GM19463 (cell line): ENCODE data around the gene AHCTF1.

Experiments
- ATAC-seq: cut with Tn5 transposase; IDR thresholded peaks from one replicate; pipeline ENCODE4 v1.9.1; 2021; ENCODE audit warnings: mild to moderate bottlenecking, moderate library complexity; ENCODE audit not compliant: unreplicated experiment

AHCTF1 gene, protein sequence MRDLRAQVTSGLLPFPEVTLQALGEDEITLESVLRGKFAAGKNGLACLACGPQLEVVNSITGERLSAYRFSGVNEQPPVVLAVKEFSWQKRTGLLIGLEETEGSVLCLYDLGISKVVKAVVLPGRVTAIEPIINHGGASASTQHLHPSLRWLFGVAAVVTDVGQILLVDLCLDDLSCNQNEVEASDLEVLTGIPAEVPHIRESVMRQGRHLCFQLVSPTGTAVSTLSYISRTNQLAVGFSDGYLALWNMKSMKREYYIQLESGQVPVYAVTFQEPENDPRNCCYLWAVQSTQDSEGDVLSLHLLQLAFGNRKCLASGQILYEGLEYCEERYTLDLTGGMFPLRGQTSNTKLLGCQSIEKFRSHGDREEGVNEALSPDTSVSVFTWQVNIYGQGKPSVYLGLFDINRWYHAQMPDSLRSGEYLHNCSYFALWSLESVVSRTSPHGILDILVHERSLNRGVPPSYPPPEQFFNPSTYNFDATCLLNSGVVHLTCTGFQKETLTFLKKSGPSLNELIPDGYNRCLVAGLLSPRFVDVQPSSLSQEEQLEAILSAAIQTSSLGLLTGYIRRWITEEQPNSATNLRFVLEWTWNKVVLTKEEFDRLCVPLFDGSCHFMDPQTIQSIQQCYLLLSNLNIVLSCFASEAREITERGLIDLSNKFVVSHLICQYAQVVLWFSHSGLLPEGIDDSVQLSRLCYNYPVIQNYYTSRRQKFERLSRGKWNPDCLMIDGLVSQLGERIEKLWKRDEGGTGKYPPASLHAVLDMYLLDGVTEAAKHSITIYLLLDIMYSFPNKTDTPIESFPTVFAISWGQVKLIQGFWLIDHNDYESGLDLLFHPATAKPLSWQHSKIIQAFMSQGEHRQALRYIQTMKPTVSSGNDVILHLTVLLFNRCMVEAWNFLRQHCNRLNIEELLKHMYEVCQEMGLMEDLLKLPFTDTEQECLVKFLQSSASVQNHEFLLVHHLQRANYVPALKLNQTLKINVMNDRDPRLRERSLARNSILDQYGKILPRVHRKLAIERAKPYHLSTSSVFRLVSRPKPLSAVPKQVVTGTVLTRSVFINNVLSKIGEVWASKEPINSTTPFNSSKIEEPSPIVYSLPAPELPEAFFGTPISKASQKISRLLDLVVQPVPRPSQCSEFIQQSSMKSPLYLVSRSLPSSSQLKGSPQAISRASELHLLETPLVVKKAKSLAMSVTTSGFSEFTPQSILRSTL (N-terminal part only)

DNA sequence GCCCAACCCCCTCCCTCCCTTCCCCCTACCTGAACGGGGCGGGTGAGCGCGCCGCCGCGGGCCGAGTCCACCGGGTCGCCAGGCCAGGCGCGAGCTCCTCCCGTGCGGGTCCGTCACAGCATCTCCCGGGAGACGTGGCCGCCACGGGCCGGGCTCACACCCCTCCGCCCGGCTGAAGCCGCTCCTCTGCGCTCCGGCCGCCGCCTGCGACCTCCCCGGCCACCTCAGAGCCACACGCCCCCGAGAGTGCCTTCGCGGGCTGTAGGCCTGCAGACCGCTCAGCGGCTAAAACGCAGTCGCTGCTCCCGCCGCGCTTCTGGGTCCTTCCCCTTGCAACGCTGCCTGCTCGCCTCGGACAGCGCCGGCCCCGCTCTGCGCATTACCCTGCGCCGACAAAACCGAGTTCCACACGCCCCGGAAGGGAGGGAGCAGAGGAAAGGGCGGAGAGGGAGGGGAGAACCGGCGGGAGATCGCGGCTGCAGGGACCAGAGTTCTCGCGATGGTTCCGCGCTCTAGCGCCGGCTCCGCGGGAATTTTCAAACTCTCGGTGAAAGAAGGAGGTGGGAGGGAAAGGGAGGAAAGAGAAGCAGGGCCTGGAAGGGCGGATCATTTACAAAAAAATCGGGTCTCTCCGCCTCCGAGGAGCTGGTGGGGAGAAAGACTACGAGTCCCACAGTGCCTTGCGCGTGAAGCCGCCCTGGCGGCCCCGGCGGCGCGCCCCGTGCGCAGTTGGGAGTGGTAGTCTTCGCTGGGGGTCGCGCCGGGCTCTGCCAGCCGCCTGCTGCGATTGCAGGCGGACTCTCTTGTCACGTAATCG, at the start of gene AHCTF1:
TSS of gene AHCTF1 (minus strand) at position 400 of the 817 bp plus-strand sequence. CDS start 13,578 bp downstream, outside the sequence.
- peak; percentile 86 for ATAC-seq

DNA sequence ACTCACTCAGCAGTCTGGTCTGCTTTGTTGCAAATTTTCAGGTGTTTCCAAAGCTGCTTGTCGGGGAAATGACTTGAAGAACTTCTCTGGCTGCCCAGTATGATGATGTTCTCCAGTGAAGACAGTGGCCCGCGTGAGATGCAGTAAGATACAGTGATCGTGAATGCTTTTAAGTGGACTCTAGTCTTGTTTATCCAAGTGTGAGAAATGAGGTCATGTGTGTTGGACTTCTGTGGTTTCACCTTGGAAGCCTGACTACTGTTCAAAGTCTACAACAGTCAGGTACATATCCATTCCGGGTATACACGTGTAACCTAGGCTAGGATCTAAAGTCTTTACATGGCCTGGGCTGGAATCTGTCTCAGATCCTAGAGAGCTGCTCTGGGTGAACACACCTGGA, 47.0 kb upstream of the AHCTF1 start:
- no peak for ATAC-seq

DNA sequence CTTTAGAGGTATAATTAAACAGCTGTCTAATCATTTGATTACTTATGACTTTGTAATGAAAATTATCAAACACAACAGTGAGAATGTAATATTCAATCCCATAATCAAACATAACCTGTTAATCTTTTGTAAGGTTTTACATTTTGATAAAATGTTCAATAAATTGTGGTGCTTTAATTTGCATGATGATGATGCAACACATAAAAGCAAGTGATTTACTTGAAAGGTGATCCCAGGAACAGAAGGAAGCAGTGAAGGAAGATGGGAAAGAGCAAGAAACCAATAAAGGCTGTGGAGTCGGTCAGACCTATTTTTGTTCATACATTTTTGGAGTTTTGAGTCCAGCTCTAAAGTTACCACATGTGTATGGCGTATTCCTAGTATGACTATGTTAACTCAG, 46.5 kb upstream of the AHCTF1 start:
- ATAC-seq = no peak

DNA sequence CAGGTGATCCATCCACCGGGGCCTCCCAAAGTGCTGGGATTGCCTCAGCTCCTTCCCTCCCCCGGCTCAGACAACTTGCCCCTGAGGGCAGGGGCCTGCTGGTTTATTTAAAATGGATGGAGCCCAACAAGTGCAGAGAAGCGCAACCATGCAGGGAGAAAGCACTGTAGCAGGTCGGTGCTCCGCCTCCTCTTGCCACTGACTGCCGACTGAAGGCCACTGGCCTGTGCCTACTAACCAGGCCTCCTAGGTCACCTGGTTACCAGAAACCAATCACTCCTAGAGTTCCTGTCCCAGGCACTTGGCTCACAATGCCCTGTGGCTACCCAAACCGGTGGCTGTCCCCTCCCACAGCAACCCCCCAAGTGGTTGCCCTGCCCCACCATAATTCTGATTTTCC, 40.2 kb upstream of the AHCTF1 start:
- ATAC-seq = no peak

DNA sequence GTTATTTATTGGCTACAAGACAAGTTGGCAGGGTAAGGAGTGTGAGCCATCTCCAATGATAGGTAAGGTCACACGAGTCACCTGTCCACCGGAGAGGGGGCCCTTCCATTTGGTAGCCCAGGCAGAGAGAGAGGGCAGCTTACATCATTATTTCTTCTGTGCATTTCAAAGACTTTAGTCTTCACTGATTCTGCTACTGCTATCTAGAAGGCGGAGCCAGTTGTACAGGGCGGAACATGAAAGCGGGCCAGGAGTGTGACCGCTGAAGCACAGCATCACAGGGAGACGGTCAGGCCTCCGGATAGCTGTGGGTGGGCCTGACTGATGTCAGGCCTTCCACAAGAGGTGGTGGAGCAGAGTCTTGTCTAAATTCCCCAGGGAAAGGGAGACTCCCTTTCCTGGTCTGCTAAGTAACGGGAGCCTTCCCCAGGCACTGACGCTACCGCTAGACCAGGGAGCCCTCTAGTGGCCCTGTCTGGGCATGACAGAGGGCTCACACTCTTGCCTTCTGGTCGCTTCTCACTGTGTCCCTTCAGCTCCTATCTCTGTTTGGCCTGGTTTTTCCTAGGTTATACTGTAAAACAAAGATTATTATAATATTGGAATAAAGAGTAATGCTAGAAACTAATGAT, 39.5 kb upstream of the AHCTF1 start:
- ATAC-seq = no peak

DNA sequence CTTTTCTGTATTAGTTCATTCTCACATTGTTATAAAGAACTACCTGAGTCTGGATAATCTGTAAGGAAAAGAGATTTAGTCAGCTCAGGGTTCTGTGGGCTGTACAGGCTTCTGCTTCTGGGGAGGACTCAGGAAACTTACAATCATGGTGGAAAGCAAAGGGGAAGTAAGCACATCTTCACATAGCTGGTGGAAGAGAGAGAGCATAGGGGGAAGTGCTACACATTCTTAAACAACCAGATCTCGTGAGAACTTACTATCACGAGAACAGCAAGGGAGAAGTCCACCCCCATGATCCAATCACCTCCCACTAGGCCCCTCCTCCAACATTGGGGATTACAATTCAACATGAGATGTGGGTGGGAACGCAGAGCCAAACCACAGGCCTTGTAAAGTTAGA, 37.9 kb upstream of the AHCTF1 start:
- no peak for ATAC-seq

DNA sequence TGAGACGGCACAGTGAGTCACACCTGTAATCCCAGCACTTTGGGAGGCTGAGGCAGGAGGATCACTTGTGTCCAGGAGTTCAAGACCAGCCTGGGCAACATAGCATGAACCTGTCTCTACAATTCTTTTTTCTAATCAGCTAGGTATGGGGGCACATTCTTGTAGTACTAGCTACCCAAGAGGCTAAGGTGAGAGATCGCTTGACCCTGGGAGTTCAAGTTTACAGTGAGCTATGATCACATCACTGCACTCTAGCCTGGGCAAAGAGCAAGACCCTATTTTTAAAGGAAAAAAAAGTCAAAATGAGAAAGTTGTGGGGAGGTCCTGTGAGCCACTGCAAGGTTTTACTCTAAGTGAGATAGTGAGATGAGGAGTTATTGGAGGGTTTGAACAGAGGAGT, 34.8 kb upstream of the AHCTF1 start:
- no peak for ATAC-seq

DNA sequence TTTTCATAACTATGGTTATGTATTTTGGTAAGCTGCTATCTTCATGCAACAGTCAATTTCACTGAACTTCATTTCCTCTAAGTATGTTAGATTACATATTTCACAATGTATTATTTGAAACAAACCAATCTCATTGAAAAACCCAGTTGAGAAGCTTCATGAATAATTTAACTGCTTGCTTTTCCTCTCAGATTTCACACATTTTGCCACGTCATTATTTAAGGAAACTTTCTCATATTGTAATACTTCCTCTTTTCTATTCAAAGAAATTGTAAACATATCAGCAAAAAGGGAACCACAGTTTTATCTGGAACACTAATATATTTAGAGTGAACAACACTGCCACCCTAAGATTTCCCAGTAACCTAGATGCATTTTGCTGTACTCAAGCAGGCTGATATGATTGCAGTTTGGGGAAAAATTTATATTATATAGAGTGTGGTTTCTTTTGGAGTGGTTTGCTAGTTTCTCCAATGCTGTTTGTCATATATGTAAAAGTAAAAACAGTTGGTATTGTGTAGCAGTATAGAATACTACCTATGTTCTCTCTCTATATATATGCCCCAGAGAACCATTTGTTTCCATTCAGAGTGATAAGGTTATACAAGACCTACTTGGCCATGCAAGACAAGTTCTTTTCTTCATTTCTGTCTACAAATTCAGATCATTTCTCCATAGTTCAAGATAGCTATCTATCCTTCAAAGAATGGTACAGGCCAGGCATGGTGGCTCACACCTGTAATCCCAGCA, 28.4 kb upstream of the AHCTF1 start:
- ATAC-seq = no peak

DNA sequence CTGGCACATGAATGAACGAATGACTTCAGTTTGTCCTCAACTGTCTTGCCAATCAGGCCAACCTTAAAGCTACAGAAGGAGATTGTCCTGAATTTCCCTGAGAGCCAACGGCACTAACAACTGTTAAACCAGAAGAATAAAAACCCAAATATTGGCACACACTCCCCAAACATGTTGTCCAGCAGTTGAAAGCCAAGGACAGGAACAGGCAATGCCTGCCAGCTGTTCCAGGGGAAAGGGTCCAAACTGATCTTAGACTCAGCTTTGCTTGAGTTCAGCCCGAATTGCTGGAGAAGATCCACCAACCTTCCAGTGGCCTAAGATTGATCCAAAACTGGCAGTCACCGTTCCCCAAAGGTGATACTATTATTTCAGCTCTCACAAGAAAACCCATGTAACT, 22.4 kb upstream of the AHCTF1 start:
- ATAC-seq = no peak

DNA sequence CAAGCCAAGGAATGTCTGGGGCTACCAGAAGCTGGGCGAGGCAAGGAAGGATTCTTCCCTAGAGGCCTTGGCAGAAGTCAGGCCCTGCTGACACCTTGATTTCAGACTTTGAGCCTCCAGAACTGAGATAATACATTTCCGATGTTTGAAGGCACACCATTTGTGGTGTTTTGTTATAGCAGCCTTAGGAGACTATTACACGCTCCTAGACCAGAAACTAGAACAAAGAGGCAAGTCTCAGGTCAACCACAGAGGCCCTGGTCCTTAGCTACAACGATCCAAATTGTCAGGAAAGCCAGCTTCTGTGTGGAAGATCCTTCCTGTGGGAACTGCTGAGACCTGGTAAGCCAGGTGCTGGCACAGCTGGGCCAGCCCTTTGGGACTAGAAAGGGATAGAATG, 19.7 kb upstream of the AHCTF1 start:
- no peak for ATAC-seq

DNA sequence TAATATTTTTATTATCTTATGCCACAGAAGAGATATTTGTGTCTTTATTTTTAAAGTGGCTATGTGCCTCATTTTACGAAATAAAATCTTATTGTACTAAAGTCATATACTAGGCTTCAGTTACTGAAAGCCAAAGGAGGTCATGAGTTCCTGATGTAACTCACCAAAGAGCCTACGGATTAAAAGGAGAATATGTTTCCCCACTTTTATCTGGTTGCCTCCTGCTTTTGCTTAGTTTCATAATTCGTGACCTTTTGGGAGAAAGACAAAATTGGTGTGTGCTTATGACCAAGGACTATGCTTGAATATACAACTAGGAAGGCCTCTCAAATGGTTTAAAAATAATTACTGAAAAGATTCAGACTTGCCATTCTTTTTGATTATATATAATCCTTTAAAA, 18.2 kb upstream of the AHCTF1 start:
- no peak for ATAC-seq

DNA sequence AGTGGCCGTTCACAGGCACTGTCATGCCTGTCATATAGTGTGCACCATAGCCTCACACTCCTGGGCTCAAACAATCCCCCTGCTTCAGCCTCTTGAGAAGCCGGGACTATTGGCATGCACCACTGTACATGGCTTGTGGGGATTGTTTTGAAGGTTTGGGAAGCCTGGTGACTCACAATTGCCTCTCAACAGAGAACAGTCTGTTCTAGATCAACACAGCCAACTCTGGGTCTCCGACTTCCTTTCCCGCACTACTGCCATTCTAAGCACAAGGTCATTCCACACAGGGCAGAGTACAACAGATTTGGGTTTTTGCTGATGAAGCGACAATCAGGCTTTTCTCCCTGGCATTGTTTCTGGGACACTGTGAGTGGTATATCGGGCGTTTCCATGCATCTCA, 15.5 kb upstream of the AHCTF1 start:
- no peak for ATAC-seq

DNA sequence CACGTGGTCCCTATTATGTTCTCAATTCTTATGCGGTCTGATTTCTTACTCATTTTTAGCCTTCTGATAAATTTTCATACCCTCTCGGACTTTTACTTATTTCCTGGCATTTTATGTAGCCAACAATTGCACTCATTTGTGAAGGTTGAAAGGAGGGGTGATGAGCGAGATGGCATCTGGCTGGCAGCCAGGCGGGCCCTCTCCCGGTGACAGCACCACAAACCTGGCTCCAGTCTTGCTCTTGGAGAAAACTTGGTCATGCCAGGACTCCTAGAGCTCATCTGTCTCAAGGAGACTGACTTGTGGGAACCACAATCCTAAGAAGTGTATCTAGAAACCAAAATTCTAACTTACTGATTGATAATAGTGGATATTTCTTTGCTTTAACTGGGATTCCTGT, 14.6 kb upstream of the AHCTF1 start:
- no peak for ATAC-seq

DNA sequence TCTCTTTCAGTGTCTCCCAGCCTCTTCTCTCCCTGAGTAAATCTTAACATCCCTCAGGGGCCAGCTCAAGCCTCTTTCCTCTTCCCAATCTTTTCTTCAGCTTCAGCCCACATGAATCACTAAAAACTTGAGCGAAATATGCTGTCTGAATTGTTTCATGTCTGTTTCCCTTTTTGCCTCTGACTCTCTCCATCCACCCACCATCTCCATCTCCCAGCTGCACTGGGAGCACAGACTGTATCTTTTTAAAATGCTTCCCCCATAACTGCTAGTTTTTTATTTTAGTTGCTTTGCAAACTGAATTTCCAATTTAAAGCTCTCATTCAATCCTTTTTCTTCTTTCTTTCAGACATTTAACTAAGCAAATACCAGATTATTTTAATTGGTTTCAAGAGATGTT, 3.0 kb upstream of the AHCTF1 start:
- no peak for ATAC-seq

DNA sequence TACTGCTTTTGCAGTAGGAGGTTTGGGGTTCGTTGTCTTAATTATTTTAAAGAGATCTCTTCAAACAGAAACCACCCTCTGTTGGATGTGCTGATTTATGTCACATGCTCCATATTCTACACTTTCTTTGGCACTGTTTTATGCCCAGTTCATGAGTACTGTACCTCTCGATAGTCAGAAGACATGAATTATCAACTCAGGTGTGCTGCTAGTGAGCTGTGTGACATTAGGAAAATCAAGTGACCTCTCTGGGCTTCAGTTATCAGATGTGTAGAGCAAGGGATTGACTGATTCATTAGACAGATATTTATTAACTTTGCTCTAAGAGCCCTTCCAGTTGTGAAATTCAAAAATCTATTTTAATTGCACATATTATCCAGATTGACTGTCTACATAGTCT, 2.1 kb upstream of the AHCTF1 start:
- ATAC-seq = no peak

DNA sequence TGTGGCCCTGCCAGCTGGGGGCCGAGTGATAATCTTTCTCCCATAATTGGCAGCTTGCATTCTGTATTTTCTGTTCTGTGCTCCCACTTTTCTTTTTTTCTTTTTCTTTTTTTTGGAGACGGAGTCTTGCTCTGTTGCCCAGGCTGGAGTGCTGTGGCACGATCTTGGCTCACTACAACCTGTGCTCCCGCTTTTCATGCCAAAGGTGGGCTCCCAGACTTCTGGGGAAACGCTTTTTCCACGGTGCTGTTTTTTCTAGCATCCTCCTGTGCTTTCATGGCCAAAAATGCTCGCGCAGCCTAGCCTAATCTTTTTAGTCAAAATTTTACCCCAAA, 585 bp upstream of the AHCTF1 start:
- ATAC-seq = no peak

DNA sequence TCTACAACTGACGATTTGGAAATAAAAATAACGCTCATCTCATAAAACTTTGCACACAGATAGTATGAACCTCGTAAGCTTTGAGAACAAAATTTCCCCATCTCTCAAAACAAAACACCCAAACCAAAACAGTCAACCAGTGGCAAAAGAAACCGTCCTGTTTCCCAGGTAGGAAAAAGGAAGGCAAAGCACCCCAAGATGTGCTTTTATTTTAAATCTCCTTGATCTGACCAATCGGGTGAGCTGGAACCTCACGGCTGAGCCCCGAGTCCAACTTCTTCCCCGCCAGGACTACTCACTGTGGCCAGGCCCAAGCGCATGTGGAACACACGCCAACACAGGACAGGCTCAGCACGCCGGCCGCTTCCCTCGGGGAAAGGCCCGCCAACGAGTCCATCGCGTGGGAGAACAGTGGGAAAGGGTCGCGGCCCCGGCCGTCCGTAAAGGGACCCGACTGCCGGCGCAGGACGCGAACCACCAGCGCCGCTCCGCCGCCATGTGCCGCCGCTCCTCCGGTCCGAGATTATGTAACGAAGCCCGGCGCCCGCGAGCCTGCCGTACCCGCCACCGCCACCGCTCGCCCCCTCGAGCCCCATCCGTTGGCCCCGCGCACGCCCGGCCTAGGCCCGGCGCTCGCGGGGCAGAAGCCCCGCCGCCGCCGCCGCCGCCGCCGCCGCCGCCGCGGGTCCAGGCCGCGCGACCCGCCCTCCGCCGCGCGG, 759 bp downstream of the AHCTF1 start:
- peak; percentile 20 for ATAC-seq

DNA sequence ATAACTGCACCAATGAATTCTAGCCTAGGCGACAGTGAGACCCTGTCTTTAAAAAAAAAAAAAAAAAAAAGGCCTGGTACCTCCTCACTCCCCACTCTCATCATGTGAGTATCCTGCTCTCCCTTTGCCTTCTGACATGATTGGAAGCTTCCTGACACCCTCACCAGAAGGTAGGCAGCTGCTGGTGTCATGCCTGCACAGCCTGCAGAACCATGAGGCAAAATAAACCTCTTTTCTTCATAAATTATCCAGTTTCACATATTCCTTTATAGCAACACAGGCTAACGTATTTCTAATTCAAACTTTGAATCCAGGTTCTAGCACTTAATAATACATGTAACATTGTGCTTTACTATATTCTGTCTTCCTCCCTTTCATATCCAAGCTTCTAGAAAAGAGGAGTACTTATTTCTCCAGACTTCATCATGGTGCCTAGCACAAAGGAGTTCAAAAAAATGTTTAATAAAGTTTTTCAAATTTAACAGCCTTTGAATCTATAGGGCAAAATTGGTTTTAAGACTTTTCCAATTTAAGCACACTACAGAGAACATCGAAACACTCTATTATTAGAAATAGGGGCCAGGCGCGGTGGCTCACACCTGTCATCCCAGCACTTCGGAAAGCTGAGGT, 5.6 kb downstream of the AHCTF1 start:
- no peak for ATAC-seq
